Germinal center (tissue), 1 donor: ENCODE results near the gene NEURL1B.

Source experiments
- DNase-seq: peaks from one replicate; pipeline ENCODE4 v3.0.0; 2012; ENCODE audit warnings: mixed read lengths, low spot score

Gene NEURL1B

DNA sequence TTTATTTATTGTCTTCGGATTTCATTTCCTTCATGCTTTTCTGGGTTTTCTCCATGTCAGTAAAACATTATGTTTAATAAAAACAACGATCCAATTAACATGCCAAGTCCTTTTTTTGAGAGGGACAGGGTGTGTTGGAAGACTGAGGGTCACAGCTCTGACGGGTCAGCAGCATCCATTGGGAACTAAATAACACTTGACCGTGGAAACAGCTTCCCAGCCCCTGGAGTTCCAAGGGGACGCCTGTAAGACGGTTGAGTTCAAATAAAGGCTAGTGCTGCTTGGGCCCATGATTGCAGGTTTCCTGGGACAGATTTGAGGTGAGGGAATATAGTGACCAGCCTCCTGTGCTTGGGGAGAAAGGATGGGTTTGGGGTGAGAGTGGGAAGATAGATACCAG is 30.4 kb upstream of the NEURL1B start:
- no peak for DNase-seq

DNA sequence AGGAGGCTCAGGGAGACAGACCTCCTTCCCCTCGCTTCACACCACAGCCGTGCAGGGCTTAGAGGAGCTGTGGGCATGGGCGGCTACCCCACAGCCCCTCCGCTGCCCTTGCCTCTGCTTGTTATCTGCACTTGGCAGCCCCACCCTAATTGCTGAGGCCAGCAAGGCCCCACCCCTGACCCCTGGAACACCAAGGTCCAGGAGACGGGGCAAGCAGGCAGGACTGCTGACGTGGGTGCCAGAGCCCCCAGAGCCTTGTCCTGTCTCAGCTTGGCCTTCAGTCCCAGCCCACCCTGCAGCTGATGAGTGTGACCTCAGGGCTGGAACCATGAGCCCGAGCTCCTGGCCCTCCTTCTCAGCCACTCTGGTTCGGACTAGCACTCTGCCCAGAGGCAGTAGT is 29.1 kb upstream of the NEURL1B start:
- DNase-seq, result no peak

DNA sequence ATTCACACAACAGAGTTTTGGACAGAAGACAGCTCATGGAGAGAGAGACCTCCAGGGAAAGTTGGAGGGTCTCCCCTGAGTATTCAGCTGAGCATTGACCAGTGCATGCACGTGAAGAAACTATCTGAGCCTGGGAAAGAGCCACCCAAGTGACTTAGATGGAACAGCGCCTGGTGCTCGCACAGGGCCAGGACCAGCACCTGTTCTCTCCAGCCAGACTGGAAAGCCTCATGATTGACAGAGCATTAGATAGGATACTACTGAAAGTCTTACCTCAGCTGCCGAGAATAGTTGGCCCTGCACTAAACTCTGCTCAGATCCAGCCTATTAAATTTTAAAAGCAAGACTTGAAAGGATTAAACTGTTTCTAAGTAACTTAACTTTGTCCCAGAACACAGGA is 28.3 kb upstream of the NEURL1B start:
- no peak for DNase-seq

DNA sequence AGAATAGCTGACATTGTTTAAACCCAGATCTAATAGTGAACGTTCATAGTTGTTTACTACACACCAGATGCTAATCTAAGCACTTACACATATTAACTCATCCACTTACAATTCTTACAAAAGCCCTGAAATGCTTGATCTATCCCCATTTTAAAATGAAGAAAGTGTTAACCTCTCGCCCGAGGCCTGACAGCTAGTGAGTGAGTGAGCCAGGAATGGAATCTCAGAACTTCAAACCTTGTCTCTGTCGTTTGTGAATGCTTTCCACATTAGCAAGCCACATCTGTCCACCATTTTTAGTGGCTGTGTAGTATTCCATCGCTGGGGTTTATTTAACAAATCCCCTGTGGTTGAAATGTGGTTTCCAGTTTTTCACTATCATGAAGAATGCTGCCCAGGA is 24.9 kb upstream of the NEURL1B start:
- no peak for DNase-seq

DNA sequence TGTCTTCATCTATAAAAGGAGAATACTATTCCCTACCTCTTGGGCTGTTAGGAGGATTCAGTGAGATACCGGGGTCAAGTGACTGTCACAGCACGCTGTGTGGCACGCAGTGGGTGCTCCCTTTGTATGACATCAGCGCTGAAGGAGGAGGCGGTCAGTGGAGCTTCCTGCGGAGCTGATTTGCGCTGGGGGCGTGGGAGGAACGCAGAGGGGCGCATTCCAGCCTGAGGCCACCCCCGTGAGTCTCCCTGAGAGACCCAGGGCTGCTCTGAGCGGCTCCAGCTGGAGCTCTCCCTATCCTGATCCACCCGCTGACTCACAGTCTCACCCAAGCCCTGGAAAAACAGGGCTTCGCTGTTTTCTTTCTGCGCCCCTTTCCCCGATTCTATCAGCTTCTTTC is 24.3 kb upstream of the NEURL1B start:
- DNase-seq, result no peak

DNA sequence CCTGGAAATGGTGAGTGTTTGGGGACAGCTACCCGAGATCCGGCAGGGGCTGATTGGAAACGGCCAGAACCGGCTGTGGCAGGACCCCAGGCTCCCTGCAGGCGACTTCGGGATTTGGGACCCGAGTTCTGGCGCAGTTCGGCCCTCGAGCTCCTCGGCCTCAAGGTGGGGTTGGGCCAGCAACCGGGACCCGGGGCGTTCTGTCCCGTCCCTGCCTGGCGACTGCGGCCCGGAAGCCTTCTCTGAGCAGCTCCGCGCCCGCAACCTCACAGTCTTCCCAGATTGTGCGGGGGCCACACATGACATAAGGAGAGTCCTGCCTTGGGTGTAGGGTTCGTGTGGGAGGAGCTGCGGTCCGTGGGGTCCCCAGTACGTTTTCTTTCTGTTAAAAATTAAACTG is 23.2 kb upstream of the NEURL1B start:
- no peak for DNase-seq

DNA sequence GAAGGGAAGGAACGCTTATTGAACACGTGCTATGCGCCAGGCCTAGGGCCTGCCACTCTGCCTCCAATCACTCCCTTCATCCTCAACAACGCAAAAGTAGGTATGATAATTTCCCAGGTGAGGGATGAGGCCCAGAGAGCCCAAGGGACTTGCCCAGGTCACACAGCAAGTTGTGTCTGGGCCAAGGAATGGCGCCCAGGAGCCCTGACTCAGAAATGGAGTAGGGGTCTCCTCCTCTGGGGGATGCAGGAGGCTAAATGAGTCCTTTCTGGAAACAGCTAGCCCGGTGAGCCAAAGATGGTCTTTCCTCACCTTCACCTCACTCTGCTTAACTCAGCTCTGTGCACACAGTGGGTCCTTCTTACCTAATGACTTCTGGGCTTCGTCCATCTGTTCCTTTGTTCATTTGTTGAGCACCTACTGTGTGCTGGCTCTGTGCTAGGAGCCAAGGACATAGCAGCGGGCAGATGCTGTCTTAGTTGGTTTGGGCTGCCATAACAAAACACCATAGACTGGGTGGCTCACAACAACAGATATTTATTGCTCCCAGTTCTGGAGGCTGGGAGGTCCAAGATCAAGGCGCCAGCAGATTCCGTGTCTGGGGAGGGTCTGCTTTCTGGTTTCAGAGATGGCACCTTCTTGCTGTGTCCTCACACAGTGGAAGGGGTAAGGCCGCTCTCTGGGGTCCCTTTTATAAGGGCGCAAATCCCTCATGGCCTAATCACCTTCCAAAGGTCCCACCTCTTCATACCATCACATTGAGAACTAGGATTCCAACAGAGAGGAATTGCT is 22.3 kb upstream of the NEURL1B start:
- no peak for DNase-seq

DNA sequence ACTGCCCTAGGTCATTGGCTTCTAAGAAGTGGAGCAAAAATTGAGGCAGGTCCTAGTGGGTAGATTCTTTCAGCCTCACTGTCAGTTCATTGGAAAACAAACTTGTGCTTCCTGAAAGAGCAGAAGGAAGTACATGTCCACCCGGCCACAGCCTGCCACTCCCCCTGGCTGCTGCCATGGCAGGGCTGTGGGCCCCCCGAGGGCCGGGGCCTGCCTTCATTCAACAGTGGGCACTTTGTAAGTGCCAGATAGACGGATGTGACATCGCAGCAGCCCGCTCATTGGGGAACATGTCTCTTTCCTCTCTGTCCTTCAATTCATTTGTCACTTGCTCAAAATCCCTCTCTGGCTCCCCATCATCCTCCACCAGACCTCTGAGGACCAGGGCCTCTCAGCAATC is 20.6 kb upstream of the NEURL1B start:
- no peak for DNase-seq

DNA sequence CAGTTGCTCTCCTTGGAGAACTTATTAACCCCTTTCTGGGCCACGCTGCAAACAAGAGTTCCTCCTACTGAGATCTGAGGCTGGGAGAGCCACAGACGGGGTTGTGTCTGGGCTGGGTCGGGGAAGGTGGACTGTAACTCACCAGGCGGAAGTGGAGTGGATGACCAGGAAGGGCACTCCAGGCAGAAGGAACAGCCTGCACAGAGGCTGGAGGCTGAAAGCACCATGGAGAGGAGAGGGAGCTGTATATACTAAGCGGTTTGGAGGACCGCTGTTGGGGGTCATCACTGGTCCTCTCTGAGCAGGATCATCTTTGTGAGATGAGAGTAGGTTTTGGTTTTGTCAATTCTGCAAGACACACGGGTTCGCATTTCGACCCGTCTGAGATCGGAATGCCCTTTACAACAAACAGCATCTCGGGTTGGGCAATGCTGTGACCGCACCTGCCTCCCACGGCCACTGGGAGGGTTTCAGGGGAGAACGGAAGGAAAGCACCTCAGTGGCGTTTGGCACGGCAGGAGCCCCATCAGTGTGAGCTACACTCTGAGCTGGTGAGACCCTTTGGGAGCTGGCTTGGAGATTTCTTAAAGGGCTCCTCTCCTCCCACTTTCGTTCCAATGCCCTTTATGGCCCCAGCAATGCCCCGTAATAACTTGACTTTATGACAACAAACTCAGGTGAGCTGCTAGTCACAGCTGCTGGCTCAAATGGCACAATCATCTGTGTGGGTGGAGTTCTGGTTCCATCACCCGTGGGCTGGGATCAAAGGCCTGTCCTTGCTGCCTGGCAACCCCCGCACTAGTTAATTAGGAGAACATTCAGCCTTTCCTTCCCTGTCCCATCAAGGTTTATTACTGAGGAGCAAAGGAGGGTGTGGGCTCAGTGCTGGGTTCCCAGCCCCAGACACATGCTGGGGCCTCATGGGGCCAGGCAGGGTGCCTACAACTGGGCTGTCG is 18.7 kb upstream of the NEURL1B start:
- DNase-seq, result no peak

DNA sequence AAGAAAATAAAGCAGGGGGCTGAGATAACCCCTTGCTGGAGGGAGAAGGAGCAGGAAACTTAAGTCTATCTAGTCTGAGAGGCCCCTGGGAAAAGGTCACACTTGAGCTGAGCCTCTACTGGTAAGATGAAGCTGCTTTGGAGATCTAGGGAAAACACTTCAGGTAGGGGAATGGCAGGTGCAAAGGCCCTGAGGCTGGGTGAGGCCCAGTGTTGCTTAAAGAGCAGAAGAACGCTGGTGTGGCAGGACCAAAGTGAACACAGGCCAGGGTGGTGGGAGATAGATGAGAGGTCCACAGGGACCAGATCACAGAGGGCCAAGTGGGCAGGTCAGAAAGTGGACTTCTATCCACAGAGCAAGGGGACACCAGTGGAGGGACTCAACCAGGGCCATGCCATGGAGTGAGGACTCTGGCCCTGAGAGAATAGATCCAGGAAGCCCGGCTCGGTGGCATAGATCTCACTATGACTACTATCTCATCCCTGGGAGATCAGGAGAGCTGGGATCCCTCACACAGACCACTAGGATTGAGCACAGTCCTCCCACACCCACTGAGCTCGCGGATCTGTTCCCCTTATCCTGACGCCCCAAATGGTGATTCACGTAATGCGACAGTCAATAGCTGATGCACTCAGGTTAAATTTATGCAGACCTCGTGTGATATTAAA is 17.6 kb upstream of the NEURL1B start:
- no peak for DNase-seq

DNA sequence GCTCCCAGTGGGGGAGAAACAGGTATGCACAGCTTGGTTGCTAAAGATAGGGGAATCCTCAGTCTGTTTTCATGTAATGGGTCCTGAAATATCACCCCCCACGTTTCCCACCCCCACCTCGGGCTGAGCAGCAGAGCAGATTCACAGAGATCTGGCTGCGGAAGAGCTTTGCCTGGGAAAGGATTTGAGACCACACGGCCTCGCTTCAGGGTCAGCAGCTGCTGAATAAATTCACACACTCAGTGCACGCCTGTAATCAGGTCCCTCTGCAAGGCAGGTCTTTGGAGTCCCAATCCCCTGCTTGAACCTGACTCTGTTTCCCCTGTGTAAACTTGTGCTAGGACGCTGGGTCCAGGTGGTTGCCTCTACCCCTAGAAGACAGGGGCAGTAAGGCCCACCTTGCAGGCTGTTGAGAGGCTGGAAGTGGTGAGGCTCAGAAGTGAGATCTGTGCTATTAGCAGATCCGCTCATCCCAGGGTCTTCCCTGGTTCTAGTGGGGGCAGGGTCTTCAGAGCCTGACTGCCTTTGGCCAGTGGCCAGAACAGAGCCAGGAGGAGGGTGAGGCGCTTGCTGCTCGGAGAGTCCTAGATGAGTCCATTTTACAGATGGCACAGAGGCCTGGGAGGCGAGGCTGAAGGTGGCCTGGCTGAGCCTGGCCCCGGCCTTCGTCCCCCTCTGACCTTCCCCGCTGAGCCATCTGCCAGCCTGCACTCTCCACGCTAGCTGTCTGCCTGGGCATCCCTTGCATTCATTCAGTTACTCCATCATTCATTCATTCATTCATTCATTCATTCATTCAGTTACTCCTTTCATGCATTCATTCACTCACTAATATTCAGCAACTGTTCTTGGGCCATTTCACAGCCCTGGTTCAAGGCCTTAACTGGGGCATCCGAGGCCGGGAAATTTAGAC is 16.7 kb upstream of the NEURL1B start:
- no peak for DNase-seq

DNA sequence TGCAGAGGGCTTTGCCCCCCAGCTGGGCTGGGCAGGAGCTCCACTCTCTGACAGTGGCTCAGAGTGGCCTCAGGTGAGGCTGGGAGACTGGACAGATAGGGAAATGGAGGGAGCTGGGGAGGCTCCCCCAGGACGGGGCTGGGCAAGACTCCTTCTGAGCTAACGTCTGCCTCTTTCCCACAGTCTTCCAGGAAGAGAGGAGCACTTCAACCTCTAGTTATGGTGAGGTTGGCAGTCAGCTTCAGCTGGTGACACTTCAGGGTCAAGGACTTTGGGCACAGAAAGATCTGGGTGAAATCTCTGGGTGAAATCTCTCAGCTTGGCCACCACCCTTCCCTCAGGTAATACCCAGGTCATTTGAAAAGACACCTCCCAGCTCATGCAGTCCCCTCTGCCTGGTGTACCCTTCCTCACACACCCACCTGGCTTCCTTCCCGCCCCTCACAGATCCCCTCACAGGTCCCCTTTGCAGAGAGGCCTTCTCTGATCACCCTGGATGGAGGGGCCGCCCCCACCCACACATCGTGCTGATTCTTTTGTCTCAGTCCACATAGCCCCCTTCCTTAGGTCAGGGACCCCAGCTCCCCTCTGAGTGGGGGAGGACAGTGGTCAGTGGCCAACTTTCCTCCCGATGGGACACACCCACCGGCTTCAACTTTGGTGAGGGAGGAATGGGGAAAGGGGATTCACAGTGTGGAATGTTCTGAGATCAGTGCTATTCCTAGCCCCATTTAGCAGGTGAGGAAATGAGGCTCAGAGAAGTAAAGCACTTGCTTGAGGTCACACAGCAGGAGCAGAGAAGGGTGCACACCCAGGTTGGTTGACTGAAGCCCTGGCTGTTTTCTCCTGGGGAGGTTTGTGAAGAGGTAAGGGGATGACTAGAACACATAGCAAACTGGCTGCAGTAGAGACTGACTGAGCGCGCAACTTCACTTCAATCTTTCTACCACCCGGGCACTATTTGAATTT is 15.8 kb upstream of the NEURL1B start:
- DNase-seq, result no peak

DNA sequence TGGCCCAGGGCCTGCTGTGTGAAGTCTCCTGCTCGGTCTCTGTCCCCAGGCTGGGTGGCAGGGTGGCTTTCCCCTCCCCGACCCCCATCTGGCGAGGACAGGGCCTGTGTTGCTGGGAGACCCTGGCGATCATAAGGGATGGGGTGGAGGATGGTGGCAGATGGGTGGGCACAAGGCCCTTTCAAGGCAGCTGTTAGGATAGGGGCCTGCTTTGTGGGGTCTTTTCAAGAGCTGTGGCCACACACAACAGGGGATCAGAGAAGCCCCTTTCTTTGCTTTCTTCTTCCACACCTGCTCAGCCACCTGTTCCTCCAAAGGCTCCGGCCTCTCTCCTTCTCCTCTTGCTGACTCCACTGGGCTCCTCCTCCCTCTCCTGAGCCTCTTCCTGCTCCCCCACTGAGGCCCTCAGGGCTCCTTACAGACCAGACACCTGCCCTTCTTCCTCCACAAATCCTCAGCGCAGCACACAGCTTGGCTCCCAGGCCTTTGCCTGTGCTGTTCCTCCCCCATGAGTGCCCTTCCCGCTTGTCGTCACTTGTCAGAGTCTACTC is 15.0 kb upstream of the NEURL1B start:
- DNase-seq, result no peak

DNA sequence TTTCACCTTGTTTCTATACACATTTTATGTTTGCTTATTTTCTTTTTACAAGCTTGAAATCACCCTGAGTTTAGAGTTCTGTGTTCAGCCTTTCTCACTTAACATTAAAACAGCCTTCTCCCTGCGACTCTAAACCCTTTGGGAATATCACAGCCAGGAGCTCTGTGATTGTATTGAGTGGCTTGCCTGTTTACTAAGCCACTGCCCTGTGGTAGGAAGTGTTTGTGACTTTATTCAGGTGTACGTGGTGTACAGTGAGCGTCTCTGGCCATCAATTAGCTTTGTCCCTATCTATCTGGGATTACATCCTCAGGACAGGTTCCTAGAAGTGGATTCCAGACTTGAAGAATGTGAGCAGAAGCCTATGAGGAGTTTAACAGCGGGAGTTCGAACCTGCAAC is 11.0 kb upstream of the NEURL1B start:
- no peak for DNase-seq

DNA sequence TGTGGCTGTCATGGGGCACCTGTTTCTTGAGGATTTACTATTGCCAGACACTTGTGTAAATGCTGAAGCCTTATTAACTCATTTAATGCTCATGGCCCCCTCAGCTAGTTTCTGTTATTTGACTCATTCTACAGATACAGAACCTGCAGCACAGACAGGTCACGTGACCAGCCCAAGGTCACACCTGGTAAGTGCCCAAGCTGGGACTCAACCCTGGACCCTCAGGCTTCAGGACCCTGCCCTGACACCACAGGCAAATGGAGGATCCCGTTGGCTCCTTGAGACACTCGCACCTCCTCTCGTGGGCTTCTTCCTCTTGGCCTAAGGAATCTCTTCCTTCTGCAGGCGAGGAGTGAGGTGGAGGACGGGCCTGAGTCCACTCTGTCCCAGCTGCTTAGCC is 10.6 kb upstream of the NEURL1B start:
- no peak for DNase-seq

DNA sequence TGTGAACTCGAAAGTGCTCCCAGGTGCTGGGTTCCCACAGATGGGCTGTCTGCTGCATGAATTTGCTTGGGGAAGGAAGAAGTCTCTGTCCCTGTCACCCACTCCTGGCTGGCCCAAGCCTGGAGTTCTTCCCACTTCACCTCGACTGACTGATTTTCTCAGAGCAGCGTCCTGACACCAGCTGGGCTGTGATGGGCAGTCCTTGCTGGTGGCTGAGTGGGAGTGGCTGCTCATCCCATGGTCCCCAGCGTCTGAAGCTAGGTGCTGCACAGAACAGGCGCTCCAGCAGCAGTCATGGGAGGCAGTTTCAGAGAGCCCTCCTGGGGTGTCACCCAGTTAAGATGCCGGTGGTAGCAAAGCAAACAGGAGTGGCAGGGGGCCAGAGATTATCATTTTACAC is 10.1 kb upstream of the NEURL1B start:
- no peak for DNase-seq

DNA sequence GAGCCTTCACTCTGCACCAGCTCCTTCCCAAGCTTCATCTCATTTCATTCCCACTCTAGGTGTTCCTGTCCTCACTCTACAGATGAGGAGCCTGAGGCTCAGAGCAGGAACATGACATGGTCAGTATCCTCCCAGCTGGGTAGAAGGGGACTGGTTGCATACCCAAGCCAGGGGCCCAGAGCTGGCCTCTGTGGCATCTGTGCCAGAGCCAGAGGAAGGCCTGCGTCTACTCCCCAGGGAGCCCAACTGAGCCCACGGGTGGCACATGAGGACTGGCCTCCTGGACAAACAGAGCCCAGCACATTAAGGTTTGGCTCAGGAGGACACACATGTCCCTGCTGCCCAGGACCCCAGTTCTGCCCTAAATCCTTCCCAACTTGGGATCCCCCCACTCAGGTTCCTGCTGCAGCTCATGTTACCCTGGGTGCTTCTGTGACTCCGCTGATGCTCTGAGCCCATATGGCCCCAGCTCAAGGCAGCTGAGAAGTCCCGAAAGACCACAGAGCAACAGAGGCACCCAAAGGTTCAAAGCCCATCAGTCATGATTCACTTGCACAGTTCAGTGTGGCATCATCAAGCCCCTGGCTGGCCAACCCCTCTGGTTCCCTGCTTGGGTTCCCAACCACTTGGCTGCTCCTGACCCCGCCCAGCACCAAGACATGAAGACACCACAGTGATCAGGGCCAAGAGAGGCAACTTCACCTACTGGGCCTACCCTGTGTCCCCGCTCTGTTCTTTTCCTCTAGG is 8.5 kb upstream of the NEURL1B start:
- no peak for DNase-seq

DNA sequence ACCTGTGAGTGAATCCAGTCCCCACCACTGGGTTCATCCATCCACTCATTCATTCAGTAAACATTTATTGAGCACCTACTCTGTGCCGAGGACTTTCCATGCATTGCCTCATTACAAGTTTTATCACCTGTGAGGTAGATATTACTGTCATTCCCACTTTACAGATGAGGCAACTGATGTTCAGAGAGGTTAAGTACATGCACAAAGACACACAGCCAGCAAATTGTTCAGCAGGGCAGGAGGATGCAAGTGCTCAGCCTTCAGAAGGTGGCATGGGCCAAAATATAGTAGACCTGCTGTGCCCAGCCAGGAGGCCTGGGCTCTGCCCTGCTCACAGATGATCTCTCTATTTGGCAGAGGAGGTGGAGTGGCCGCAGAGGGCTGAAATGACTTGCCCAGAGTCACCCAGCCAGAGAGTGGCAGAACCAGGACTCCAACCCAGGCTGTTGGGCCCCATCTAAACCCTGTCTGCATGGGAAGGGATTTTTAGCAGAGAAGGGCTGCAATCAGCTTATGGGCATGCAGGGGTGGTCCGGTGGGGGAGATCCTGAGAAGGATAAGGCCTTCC is 7.6 kb upstream of the NEURL1B start:
- no peak for DNase-seq
